ENCODE results near the gene TDP1. TPM values are rescaled to one million over a fixed set of nuclear protein-coding genes. Genes with fewer than 3 reads are reported as not detected.

Gene TDP1
- total and polyA plus RNA-seq, 2 experiments from 2014 or later: 23.0 to 63.6 TPM

GRCh38 chr14:90054803-90055202 lies 99.1 kb downstream of the TDP1 start:
- Mint-ChIP-seq H3K27ac (no peak overlapping the region), H3K4me3 (no peak overlapping the region), H3K27me3 (ENCODE audit: insufficient read depth, low read depth, poor library complexity) (peaks cover 14% of the 10 kb centered on the region), H3K4me1 (peaks cover 17% of the 10 kb centered on the region; the same call in 2 of the 3 replicates), H3K9me3 (no peaks in the 10 kb centered on the region), H3K36me3 (ENCODE audit: low read depth) (no peaks in the 10 kb centered on the region)
- no peaks in the 10 kb centered on the region for H3K36me3 ChIP-seq (ENCODE audit: insufficient read depth)
- peaks cover 5% of the 10 kb centered on the region; the same call in 1 of the 2 replicates for H3F3A ChIP-seq (replicated peaks; ENCODE audit: low read depth)
- no peaks in the 10 kb centered on the region for H3K79me2 ChIP-seq (replicated peaks; ENCODE audit: insufficient read depth)
- ATAC-seq (no peak), DNase-seq (ENCODE audit: low spot score) (no peak)
- no peak for TF ChIP-seq CREB1 (CRISPR knock-in tag; IDR thresholded peaks at IDR 0.05; ENCODE audit: low read depth)
- no peak for TF ChIP-seq NANOG (IDR thresholded peaks at IDR 0.05; ENCODE audit: borderline replicate concordance)
- no peak for TF ChIP-seq STAT1 (IDR thresholded peaks at IDR 0.05; ENCODE audit: unreplicated experiment)
- no peak for TF ChIP-seq ZNF114 (CRISPR knock-in tag; IDR thresholded peaks at IDR 0.05)
- TF ChIP-seq POLR2AphosphoS5 (IDR thresholded peaks at IDR 0.05; ENCODE audit: low read depth): no peak
- TF ChIP-seq EZH2 (IDR thresholded peaks at IDR 0.05; ENCODE audit: low read depth, unreplicated experiment): no peak
- no peak for TF ChIP-seq ZNF462 (CRISPR knock-in tag; IDR thresholded peaks at IDR 0.05)
- no peak for TF ChIP-seq ZNF331 (CRISPR knock-in tag; IDR thresholded peaks at IDR 0.05; ENCODE audit: low read depth)
- no peak for TF ChIP-seq EZH2phosphoT487 (IDR thresholded peaks at IDR 0.05; ENCODE audit: unreplicated experiment)
- H3K9me2 ChIP-seq (ENCODE audit: insufficient read depth): no peaks in the 10 kb centered on the region
- no peak overlapping the region for H2AFZ ChIP-seq
- H3K4me3 ChIP-seq: no peak overlapping the region
- H4K20me1 ChIP-seq (replicated peaks; ENCODE audit: insufficient read depth): no peaks in the 10 kb centered on the region
- H3K27me3 ChIP-seq (ENCODE audit: insufficient read depth): peaks cover 22% of the 10 kb centered on the region
- no peak overlapping the region for H3K27ac ChIP-seq (ENCODE audit: low read depth)
- H3K4me1 ChIP-seq (ENCODE audit: insufficient read depth): peaks cover 19% of the 10 kb centered on the region
- H3K4me2 ChIP-seq: no peak overlapping the region
